GM19463 (cell line): ENCODE results near the gene EBLN1.
A peak's percentile ranks its signal among the peaks of the same experiment; 100 is the strongest.

Source experiments
- ATAC-seq: cut with Tn5 transposase; IDR thresholded peaks from one replicate; pipeline ENCODE4 v1.9.1; 2021; ENCODE audit warnings: mild to moderate bottlenecking, moderate library complexity; ENCODE audit not compliant: unreplicated experiment

The EBLN1 gene

DNA sequence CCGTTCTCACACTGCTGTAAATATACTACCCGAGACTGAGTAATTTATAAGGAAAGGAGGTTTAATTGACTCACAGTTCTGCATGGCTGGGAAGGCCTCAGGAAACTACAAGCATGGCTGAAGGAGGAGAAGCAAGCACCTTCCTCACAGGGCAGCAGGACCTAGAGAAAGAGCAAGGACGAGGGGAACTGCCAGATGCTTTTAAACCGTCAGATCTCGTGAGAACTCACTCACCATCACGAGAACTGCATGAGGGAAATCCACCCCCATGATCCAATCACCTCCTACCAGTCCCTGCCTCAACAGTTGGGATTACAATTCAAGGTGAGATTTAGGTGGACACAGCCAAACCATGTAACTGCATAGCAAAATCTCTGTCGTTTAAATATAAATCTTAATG lies at the start of gene EBLN1:
TSS of gene EBLN1 (minus strand) at position 174 of the 400 bp plus-strand sequence. CDS start 8,032 bp downstream, outside the sequence.
- no peak for ATAC-seq

DNA sequence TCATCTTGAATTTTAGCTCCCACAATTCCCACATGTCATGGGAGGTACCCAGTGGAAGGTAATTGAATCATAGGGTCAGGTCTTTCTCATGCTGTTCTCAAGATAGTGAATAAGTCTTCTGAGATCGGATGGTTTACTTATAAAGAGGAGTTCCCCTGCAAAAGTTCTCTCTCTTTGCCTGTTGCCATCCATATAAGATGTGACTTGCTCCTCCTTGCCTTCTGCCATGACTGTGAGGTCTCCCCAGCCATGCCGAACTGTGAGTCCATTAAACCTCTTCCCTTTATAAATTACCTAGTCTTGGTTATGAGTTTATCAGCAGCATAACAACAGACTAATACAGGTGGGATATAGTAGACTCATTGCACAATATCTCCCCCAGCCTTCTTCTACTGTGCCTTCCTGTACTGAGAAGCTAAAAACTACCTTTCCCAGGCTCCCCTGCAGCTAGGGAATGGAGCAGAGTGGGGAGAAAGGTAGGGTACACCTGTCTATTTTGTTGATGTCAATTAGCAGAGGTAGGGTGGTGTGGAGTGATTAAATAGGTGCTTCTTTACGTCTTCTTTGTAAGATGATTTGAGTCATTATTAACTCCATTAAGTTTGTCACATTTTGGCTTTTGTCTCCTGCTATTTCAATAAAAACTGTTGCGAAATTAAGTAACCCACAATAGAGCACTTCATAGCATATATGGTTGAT lies 48.2 kb upstream of the EBLN1 start:
- ATAC-seq, result no peak

DNA sequence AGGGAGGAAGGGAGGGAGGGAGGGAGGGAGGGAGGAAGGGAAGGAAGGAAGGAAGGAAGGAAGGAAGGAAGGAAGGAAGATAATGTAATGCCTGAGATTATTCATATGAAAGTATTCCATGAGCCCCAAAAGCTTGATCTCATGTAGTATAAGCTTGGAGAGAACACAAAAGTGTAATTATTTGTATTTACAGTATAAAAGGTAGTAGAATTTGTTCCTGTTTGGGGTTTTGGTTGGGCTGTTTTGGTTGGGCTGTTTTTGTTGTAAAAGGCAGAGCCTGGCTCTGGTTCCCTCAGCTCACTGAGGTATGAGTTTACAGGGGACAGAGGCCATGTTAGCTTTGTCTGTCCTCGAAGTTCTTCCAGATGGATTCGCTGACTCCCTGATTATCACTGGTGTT lies 45.3 kb upstream of the EBLN1 start:
- no peak for ATAC-seq

DNA sequence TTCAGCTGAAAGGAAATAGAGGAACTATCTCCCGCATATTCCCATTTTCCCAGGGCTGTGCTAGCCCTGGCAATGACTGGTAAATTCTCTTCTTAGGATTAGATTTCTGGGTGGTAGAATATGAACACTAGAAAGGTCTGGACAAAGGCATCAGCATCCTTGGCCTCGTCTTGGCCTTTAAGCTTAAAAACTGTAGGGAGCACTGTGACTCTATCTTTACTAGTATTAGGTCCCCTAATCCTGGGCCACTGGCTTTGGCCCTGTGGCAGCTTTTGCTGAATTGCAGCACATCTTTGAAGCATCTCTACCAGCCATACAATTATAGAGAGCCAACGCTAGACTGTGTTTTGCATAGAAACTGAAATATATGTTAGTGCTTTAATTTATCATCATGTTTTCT lies 41.5 kb upstream of the EBLN1 start:
- ATAC-seq, result no peak

DNA sequence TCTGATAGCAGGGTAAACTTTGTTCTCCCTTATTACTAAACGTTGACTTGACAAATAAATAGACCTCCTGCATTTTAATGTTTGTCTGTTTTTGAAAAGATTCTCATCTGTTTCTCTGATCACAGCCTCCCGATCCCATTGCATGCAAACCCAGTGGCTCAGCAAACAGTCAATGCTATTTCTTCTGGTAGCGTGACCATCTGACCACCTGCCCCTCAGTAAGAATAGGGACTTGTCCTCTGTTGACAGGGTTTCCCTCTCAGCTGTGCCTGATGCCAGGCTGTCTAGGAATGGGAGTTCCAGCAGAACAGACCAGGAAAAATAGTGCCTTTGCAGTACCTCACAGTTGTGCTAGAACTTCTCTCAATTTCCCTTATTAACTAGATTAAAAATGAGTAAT lies 40.7 kb upstream of the EBLN1 start:
- no peak for ATAC-seq

DNA sequence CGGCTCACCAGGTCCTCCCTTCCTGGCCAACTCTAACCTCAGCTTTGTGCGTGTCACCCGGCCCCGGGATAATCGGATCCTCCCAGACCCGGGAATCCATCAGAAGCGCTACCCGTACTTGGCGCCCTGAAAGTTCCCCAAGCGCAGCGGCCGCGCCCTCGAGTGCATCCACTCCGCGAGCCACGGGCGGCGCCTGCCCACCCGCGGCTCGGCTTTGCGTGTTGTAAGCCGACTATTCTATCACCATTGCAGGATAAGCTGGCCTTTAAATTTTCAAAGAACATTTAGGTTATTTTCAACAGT lies 35.7 kb upstream of the EBLN1 start:
- ATAC-seq, result no peak

DNA sequence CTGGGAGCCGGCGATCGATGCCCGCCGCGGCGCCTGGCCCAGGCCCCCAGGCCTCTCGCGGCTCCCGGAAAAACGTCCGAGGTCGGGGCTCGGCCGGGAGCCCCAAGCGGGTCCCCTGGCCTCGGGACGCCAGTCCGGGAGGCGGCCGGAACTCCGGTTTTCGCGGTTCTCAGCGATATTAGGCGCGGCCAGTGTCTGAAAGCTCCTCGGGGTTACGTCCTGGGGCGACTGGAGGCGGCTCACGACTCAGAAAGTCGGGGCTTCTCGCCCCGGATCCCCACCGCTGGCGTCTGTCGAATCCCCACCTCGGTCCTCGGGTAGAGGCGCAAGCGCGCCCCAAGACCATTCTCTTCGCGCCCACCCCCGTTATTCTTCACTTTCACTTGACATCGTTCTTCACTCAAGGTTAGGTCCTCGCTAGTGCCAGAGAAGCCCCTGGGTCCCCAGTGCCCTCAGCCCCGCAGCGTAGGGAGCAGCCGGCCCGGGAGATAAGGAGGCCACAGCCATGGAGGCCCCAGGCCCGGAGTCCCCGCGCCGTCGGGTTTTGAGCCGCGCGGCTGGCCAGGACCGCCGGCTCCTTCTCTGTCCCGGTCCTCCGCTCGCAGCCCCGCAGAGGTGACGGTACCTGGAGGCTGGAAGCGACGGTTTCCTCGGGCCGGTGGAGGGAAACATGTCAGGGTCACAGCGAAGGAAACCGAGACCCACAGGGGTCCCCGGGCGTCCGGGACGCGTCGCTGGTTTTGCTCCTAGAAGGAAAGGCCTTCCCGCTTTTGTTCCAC lies 35.2 kb upstream of the EBLN1 start:
- peak; percentile 20 for ATAC-seq

DNA sequence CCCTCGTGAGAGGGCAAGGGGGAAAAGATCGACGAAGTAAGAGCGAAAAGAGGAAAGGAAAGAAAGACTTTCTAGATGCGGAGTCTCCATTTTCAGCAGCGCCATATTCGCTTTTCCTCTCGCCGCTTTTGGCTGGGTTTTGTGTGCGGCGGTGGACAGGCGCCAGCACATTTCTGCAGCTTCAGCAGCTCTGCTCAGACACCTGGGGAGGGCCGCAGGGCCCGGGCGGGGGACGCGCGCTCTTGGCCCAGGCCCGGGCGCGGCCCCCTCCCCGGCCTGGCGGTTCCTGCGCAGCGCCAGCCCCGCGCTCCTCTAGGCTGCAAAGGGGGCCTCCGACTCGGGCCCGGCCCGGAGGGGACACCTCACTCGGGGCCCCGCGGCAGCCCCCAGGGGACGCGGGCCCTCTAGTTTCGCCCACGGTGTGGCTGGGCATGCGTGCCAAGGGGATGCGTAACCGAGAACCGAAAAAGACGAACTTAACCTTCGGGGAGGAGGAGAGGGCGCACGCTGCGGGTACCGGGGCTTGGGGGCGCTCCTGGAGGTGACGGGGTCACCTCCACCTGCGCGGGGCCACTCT lies 34.5 kb upstream of the EBLN1 start:
- ATAC-seq, result peak; percentile 73

DNA sequence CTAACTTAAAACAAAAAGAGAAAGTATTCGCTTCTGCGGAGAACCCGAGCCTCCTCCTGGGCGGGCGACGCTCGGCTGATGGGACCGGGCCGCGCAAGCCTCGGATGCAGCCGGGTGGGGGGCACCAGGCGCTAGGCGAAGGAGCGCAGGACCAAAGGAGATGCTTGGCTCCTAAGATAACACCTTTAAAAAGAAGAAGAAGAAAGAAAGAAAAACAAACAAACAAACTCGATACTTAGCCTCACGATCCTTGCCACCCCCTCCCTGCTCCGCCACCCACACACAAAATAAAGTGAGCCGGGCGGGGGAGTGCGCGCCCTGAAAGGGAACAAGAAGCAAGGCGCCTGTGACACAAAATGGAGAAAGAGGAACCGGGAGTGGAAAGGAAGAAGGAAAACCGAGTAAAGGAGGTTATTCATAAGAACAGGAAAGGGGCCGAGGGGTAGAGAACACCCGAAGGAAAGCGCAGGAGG lies 34.0 kb upstream of the EBLN1 start:
- peak; percentile 36 for ATAC-seq

DNA sequence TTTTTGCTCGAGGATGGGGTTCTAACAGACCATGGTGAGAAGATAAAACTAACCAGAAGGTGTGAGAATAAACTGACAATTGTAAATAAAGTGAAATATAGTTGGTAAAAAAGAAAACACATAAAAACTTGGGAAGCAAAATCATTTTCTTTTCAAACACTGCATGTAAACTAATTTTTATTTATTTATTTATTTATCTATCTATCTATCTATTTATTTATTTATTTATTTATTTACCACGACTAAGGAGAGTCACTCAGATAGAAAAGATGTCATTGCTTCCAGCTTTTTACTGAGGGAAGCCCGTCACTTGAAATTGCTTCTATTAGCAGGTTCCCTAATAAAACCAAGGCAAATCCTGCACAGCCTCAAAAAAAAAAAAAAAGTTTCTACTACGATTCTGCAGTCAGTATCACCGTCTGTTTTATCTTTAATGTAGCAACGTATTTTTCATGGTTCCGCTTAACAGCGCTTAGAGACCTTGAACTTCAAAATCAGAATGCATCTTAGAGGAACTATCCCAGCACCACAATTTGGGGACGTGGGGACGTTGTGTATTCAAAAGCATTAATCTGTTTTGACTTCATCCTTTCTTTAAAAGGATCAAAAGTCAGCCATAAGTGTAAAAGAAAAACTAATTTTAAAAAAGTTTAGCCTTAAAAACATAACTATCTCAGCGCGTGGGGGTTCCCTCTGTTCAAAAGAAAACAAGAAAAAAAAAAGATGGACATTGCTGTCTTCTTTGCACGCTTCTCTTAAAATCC lies 33.3 kb upstream of the EBLN1 start:
- no peak for ATAC-seq

DNA sequence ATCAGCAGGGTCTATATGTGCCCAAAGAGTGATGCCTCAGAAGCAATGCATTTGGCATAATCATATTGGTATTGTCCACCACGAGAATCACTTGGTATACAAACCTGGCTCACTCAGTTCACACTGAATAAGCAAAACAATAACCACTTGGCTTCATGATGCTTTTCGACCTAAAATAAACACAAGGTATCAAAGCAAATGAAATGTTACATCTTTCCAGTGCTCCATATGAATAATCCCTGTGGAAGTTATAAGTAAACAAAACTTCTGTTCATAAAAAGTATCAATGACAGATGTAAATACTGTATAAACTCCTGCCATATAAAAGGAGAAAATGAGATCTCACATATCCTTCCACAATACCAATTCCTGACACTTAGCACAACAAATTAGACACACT lies 29.8 kb upstream of the EBLN1 start:
- ATAC-seq, result no peak

DNA sequence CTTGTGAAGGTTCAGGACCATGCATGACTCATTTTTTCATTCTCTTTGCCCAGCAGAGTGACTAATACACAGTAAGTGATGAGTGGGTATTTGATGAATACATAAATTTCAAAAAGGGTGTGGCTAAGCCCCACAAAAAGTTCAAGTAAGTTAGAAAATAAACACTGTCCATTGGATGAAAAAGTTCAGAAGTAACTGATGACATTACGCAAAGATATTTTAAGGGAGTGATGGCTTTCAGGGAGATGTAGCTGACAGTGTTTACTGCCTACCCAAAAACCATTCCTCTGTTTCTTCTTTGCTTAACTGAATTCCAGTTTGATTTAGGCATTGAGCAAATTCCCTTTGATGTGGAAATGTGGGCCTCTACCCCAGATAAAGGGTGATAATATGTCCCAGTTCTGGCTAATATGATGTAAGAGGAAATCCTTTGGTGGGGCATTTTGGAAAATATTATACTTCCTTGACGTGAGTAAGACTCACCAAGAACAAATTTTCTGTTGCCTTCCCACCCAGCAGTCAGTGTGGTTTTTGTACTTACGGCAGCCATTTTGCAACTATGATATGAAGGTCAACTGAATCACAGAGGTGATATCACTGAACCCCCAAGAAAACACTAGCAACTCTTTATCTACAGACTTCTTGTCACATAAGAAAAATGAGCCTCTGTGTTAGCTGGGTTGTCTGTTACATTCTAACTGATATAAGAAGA lies 29.0 kb upstream of the EBLN1 start:
- no peak for ATAC-seq

DNA sequence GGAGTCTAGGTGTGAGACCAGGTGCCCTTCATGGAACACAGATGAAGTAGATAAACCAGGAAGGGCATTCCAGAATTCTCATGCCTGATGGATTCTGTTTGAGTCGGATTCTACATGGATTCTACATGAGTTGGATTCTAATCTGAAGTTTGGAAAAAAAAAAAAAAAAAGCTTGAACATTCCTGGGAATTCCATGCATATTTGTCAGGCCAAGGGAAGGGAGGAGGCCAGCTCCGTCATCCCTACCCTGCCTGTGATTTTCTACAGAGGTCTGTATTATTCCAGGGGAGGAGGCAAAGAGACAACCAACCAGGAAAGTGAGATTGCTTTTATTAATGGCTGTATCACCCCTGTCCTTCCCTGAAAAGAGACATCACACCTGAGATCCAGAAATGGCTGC lies 27.8 kb upstream of the EBLN1 start:
- ATAC-seq, result no peak

DNA sequence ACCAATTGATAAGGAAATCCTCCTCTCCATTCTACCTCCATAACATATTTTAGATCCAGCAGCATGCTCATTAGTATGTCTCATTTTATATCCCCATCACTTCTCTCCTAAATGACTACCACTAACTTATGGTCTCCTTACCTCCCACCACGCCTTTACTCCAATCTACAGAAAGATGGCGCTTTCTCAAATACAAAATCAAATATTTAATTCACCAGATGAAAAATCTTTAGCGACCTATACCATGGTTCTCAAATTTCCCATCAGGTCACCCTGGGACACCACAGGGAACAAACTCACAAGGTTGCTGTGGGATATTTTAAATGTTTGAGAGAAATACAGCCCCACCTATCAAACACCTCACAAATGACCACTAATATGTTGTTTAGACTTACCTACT lies 27.0 kb upstream of the EBLN1 start:
- ATAC-seq, result no peak

DNA sequence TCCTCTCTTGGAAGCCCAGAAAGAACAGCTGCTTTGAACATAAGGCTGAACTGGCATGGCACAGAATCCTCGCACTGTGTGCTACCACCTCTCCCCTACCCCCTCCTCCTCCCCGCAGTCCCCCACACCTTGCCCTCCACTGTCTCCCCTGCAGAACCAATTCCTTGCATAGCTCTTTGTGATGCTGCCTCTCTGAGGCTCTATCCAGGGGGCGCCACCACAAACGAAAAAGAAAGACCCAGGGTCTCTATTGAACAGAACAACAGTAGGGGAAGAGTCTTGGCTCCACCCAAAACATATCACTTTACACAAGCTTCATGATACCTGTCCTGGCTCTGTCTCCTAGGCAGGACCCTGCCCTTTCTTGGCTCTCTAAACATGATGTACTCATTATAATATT lies 26.2 kb upstream of the EBLN1 start:
- ATAC-seq, result no peak

DNA sequence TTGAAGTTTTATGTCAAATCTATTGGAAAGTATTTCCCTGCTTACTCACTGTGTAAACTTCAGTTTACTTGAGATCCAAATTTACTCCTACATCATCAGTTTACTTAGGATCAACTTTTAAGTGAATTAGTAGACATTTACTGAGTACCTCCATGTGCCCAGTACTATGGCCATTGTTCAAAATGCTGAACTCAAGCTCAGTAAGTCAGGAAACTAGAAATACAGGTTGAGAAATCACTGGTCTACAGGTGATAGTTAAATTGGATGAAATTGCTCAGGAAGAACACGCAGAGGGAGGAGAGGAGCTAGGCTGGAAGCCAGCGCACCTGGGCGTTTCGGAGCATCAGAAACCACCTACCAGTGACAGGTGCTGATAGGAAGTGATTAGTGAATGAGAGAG lies 25.5 kb upstream of the EBLN1 start:
- no peak for ATAC-seq

DNA sequence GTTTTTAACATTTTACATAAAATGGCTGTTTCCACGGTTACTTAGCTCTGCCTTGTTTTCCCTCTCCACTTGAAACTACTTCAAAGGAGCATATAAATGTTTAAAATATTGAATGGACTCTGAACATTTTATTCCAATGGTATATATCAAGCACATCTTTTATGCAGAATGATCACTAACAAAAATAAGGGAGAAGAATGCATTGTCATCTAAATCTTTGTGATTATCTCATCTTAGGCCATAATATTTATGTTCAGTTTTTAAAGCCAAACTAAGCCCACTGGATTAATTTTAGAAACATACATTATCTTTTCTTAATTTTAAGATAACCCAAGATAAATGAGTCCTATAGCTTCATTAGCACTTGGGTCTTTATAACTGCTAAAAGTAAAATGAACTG lies 13.4 kb upstream of the EBLN1 start:
- ATAC-seq, result no peak

DNA sequence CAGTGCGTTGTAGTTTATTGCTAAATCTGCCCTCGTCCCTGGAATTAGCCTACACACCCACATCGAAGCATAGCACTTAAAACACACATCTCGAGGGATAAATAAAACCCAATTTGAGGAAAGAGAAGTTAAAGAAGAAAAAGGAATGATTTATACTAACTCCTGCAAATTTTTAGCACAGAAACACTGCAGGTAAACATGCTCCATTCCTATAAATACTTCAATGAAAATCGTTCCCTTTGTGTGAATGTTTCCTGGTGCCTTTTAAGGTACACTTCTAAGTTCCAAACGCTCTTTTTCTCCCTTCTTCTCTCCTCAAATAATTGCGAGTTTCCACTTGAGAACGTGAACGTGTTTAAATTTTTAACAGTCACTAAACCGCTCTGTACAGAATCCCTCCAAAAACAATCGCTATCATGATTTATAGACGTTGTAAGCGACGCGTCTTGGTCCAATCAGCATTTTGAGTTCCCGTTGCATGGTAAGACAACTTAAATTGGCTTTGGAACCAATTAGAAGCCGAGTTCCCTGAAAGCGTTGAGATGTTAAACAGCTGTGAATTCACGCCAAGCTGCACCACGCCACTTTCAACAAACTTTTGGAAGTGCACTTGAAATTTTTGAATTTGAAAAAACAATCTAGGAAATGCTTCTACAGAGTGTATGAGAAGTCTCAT lies 12.5 kb upstream of the EBLN1 start:
- ATAC-seq, result no peak

DNA sequence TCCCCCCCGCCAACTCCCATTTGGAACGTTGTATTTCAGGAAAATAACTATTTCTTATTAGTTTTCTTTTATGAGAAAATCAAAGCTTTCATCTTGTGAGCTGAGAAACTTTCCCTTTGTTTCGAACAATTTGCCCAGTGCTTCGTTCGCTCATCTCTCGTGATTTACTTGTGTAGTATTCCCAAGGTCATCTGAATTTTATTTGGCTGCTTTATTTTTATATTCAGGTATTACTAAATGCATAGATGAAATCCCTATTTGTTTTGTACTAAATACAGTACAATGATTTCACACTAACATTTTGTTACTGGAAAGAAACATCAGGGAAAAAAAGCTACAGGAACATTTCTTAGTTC lies 12.0 kb upstream of the EBLN1 start:
- ATAC-seq, result no peak
